ENCODE data around the gene BTN1A1.

BTN1A1 gene

DNA sequence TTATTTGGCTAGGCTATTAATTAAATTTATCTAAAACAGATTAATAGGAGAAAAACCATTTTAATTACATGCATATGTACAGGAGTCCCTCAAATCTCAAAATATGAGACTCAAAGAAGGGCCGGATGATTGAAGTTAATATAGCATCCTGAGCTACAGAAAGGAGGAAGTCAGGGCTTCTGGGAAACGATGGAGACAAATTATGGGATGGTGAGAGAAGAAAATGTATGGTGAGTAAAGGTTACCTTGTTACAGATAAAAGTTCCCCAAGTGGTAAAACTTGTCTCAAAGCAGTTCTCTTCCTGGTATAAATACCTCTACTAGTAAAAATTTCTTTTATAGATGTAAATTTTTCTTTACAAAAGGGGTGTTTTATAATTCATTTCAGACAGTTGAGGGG is 15.9 kb upstream of the BTN1A1 start:
- Histone ChIP-seq H4K20me1 (ENCODE audit: low read depth, low read length) (no peaks in the 10 kb centered on the region), H3K9me3 (ENCODE audit: insufficient read depth, low read length) (no peaks in the 10 kb centered on the region), H3K9me2 (replicated peaks; ENCODE audit: insufficient read depth, low read length) (no peaks in the 10 kb centered on the region), H3K4me3 (ENCODE audit: insufficient read depth, low read length, poor library complexity, severe bottlenecking) (no peak overlapping the region), H2AFZ (ENCODE audit: low read depth, low read length, severe bottlenecking) (no peak overlapping the region), H3K27me3 (ENCODE audit: low read length) (no peaks in the 10 kb centered on the region; the same call in 1 of the 2 replicates), H3F3A (ENCODE audit: insufficient read depth) (no peaks in the 10 kb centered on the region), H3K9ac (ENCODE audit: low read length) (no peak overlapping the region), H3K79me2 (ENCODE audit: insufficient read depth, low read length) (no peaks in the 10 kb centered on the region), H3K36me3 (ENCODE audit: low read length) (peaks cover 5% of the 10 kb centered on the region; the same call in 1 of the 2 replicates), H3K4me2 (ENCODE audit: low read depth, low read length, poor library complexity, severe bottlenecking) (no peak overlapping the region), H3K27ac (ENCODE audit: low read depth, low read length) (no peak overlapping the region)
- TF ChIP-seq, protein P1, sequence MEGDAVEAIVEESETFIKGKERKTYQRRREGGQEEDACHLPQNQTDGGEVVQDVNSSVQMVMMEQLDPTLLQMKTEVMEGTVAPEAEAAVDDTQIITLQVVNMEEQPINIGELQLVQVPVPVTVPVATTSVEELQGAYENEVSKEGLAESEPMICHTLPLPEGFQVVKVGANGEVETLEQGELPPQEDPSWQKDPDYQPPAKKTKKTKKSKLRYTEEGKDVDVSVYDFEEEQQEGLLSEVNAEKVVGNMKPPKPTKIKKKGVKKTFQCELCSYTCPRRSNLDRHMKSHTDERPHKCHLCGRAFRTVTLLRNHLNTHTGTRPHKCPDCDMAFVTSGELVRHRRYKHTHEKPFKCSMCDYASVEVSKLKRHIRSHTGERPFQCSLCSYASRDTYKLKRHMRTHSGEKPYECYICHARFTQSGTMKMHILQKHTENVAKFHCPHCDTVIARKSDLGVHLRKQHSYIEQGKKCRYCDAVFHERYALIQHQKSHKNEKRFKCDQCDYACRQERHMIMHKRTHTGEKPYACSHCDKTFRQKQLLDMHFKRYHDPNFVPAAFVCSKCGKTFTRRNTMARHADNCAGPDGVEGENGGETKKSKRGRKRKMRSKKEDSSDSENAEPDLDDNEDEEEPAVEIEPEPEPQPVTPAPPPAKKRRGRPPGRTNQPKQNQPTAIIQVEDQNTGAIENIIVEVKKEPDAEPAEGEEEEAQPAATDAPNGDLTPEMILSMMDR (IDR thresholded peaks at IDR 0.05; ENCODE audit: insufficient read depth, low read length, poor library complexity, severe bottlenecking): no peak
- TF ChIP-seq EZH2phosphoT487 (conservative IDR thresholded peaks at IDR 0.05; ENCODE audit: low read length): no peak

DNA sequence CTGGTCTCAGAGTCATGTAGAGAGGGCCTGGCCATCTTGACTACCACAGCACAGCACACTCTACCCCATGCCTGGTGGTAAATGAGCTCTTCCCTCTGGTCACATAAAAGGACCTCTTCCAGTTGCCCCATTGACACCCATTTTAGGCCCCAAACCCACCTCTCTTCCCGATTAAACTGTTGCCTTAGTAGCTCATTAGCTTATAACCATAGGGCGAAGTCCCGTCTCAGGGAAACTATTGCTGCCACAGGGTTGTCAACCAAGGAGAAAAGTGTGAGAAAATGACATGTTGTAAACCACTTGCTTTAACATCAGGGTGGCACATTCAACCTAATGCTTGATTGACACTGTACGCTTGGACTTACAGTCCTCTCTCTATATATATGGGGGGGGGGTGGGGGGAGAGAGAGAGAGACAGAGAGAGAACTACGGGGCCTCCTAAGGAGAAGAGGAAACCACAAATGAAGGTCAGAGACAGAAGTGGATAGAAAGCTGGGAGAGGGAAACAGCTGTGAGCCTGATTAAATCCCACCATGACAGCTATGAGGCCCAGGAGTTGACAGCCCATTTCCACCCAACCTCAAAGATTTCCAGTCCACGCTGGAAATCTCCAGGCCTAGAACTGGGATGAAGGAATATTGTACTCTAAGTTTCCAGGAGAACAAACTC is 14.9 kb upstream of the BTN1A1 start:
- H3K79me2 ChIP-seq (ENCODE audit: insufficient read depth, low read length): no peaks in the 10 kb centered on the region
- H3K4me3 ChIP-seq (ENCODE audit: insufficient read depth, low read length, poor library complexity, severe bottlenecking): no peak overlapping the region
- no peak overlapping the region for H2AFZ ChIP-seq (ENCODE audit: low read depth, low read length, severe bottlenecking)
- TF ChIP-seq EZH2phosphoT487 (conservative IDR thresholded peaks at IDR 0.05; ENCODE audit: low read length): no peak
- TF ChIP-seq, protein P1 (IDR thresholded peaks at IDR 0.05; ENCODE audit: insufficient read depth, low read length, poor library complexity, severe bottlenecking): no peak
- H3K27me3 ChIP-seq (ENCODE audit: low read length): no peaks in the 10 kb centered on the region; the same call in 1 of the 2 replicates
- H3K27ac ChIP-seq (ENCODE audit: low read depth, low read length): no peak overlapping the region
- H3K4me2 ChIP-seq (ENCODE audit: low read depth, low read length, poor library complexity, severe bottlenecking): no peak overlapping the region
- no peaks in the 10 kb centered on the region for H3F3A ChIP-seq (ENCODE audit: insufficient read depth)
- H3K36me3 ChIP-seq (ENCODE audit: low read length): peaks cover 5% of the 10 kb centered on the region; the same call in 1 of the 2 replicates
- H3K9me2 ChIP-seq (replicated peaks; ENCODE audit: insufficient read depth, low read length): no peaks in the 10 kb centered on the region
- no peaks in the 10 kb centered on the region for H4K20me1 ChIP-seq (ENCODE audit: low read depth, low read length)
- no peaks in the 10 kb centered on the region for H3K9me3 ChIP-seq (ENCODE audit: insufficient read depth, low read length)
- H3K9ac ChIP-seq (ENCODE audit: low read length): no peak overlapping the region

DNA sequence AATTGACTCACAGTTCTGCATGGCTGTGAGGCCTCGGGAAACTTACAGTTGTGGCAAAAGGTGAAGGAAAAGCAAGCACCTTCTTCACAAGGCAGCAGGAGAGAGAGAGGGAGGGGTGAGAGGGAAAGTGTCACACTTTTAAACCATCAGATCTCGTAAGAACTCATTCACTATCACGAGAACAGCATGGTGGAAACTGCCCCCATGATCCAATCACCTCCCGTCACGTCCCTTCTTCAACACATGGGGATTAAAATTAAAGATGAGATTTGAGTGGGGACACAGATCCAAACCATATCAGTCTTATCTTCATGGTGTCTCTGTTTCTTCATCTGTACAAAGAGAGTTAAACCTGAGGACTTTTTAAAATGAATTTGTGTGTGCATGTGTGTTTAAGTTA is 13.7 kb upstream of the BTN1A1 start:
- Histone ChIP-seq H3K9ac (ENCODE audit: low read length) (no peak overlapping the region), H3F3A (ENCODE audit: insufficient read depth) (no peaks in the 10 kb centered on the region), H3K4me2 (ENCODE audit: low read depth, low read length, poor library complexity, severe bottlenecking) (no peak overlapping the region), H3K79me2 (ENCODE audit: insufficient read depth, low read length) (no peaks in the 10 kb centered on the region), H3K9me3 (ENCODE audit: insufficient read depth, low read length) (no peaks in the 10 kb centered on the region), H3K27me3 (ENCODE audit: low read length) (no peaks in the 10 kb centered on the region; the same call in 1 of the 2 replicates), H4K20me1 (ENCODE audit: low read depth, low read length) (no peaks in the 10 kb centered on the region), H3K27ac (ENCODE audit: low read depth, low read length) (no peak overlapping the region), H3K36me3 (ENCODE audit: low read length) (no peaks in the 10 kb centered on the region), H3K4me3 (ENCODE audit: insufficient read depth, low read length, poor library complexity, severe bottlenecking) (no peak overlapping the region), H2AFZ (ENCODE audit: low read depth, low read length, severe bottlenecking) (no peak overlapping the region), H3K9me2 (replicated peaks; ENCODE audit: insufficient read depth, low read length) (no peaks in the 10 kb centered on the region)
- TF ChIP-seq, protein P1 (IDR thresholded peaks at IDR 0.05; ENCODE audit: insufficient read depth, low read length, poor library complexity, severe bottlenecking): no peak
- no peak for TF ChIP-seq EZH2phosphoT487 (conservative IDR thresholded peaks at IDR 0.05; ENCODE audit: low read length)
